HT-29 (cell line): Measurements from ENCODE around the gene ALG9. TPM values are rescaled to one million over a fixed set of nuclear protein-coding genes. Genes with fewer than 3 reads are reported as not detected.

Source experiments
- DNase-seq: peaks from one replicate; pipeline ENCODE4 v3.0.0-alpha.2; 2015; ENCODE audit warnings: low spot score
- total RNA-seq: library from RNA; depleted of rRNA; stranded (reverse); fragments of >200 nt; shearing (Covaris generic); gene quantifications from 2 replicates; pipeline ENCODE4 v1.2.3, GENCODE V29; 2014

ALG9 gene
- total RNA-seq, 1 experiment from 2014 or later: 23.9 TPM

- peak; percentile 94 for DNase-seq
Measured at GRCh38 chr11:111765984-111766833, 105.2 kb downstream of the ALG9 start, which contains the start of gene PPP2R1B. PPP2R1B (minus strand) TSS chr11:111766389; CDS start chr11:111766361, 28 bp downstream.

- peak; percentile 59 for DNase-seq
Measured at GRCh38 chr11:111765320-111765983, 105.9 kb downstream of the ALG9 start.

- DNase-seq: no peak
Measured at GRCh38 chr11:111764621-111765020, 106.8 kb downstream of the ALG9 start.

- DNase-seq: no peak
Measured at GRCh38 chr11:111762981-111763643, 108.3 kb downstream of the ALG9 start.

GRCh38 chr11:111762526-111762925 is 108.9 kb downstream of the ALG9 start:
- no peak for DNase-seq

GRCh38 chr11:111761036-111761435 is 110.3 kb downstream of the ALG9 start:
- no peak for DNase-seq

GRCh38 chr11:111759778-111760407 is 111.5 kb downstream of the ALG9 start:
- DNase-seq: no peak

GRCh38 chr11:111759376-111759775 is 112.0 kb downstream of the ALG9 start:
- no peak for DNase-seq

GRCh38 chr11:111756097-111756496 is 115.3 kb downstream of the ALG9 start:
- DNase-seq: no peak

GRCh38 chr11:111749646-111750045 is 121.7 kb downstream of the ALG9 start:
- no peak for DNase-seq

GRCh38 chr11:111748035-111748804 is 123.2 kb downstream of the ALG9 start:
- DNase-seq: no peak

GRCh38 chr11:111745719-111746504 is 125.5 kb downstream of the ALG9 start:
- no peak for DNase-seq

- DNase-seq: no peak
Measured at GRCh38 chr11:111743700-111744099, 127.7 kb downstream of the ALG9 start.

GRCh38 chr11:111741751-111742150 is 129.6 kb downstream of the ALG9 start:
- no peak for DNase-seq

- DNase-seq: no peak
Measured at GRCh38 chr11:111739299-111739698, 132.1 kb downstream of the ALG9 start.

GRCh38 chr11:111737444-111738210 is 133.8 kb downstream of the ALG9 start:
- DNase-seq: no peak

- no peak for DNase-seq
Measured at GRCh38 chr11:111736621-111737443, 134.5 kb downstream of the ALG9 start.
